Activated naive CD8-positive, alpha-beta T cell treated with anti-CD3 and anti-CD28 coated beads, Interleukin-2, amount 10 ng/mL, durations not matched to agents 7 days and 5 days (primary cell): ENCODE measurements around the gene RPS27. TPM values are rescaled to one million over a fixed set of nuclear protein-coding genes. Genes with fewer than 3 reads are reported as not detected.
"Not testable (repeated sequence)": the region's sequence is repeated elsewhere in the genome, so short reads cannot be mapped to it uniquely, and the experiment has no call there.

Experiments used
- ATAC-seq: fragments of 150-1000 bp; cut with Tn5 transposase; one replicate; pipeline ENCODE4 v1.10.0; 2021; ENCODE audit warnings: low read depth, moderate library complexity
- POLR2A ChIA-PET: fragments of 350-600 bp; sonication (Branson Sonifier 250); formaldehyde crosslinking; loops from one replicate; lab custom pipeline; 2021; ENCODE audit warnings: antibody characterized with exemption; lab: Charles Lee
- DNase-seq: peaks from one replicate; pipeline ENCODE4 v3.0.0; 2021
- H3K27ac Mint-ChIP-seq: one replicate; pipeline ENCODE4 v1.8.0; 2022; ENCODE audit warnings: mild to moderate bottlenecking, mixed read lengths
- H3K27me3 Mint-ChIP-seq: one replicate; pipeline ENCODE4 v1.8.0; 2022; ENCODE audit warnings: mild to moderate bottlenecking, moderate library complexity, mixed read lengths
- H3K36me3 Mint-ChIP-seq: one replicate; pipeline ENCODE4 v1.8.0; 2021; ENCODE audit warnings: mild to moderate bottlenecking, mixed read lengths
- H3K4me1 Mint-ChIP-seq: one replicate; pipeline ENCODE4 v1.8.0; 2021; ENCODE audit warnings: mixed read lengths
- H3K4me3 Mint-ChIP-seq: one replicate; pipeline ENCODE4 v1.8.0; 2022; ENCODE audit warnings: mild to moderate bottlenecking, moderate library complexity, mixed read lengths
- H3K9me3 Mint-ChIP-seq: one replicate; pipeline ENCODE4 v1.8.0; 2021; ENCODE audit warnings: mixed read lengths
- total RNA-seq, 2 experiments: library from RNA; stranded (reverse); gene quantifications; one replicate each; pipeline ENCODE4 v1.2.3, GENCODE V29; 2021

The RPS27 gene
- total RNA-seq, 2 experiments from 2014 or later = 3,346 to 3,734 TPM

GRCh38 chr1:153979091-153979490, 11.5 kb upstream of the RPS27 start:
- Mint-ChIP-seq H3K36me3 (peaks cover 13% of the 10 kb centered on the region), H3K4me1 (peaks cover 40% of the 10 kb centered on the region)
- DNase-seq, ATAC-seq, H3K4me3 Mint-ChIP-seq, H3K27ac Mint-ChIP-seq, H3K9me3 Mint-ChIP-seq, H3K27me3 Mint-ChIP-seq: not testable (repeated sequence)
- POLR2A ChIA-PET = interaction anchor here (1.6 to 5.2 kb wide), 4 partner anchors 11 to 34 kb away, joined by 5 to 100 read pairs (median 31); partner anchors contain the start of genes CREB3L4, CRTC2, DENND4B and RPS27

DNA sequence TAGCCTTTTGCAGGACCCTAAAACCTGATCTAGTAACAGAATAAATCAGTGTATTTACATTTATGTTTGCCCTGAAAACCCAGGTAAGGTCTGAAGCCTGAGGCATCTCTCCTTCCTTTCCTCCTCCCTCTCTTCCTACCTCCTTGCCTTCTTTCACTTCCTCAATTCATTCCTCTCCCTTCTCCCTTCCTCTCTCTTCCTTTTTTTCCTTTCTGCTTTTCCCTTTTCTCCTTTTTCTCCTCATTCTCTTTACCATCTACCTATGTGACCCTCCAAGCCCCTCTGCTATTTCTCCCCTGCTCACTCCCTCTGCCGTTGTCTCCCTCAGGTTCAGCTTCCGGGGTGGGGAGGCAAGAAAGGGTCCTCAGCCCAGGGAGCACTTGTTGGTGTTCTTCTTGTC, 8.8 kb upstream of the RPS27 start:
- not testable (repeated sequence) for H3K27ac Mint-ChIP-seq, H3K4me3 Mint-ChIP-seq, ATAC-seq, H3K27me3 Mint-ChIP-seq, DNase-seq, H3K36me3 Mint-ChIP-seq, H3K9me3 Mint-ChIP-seq
- peaks cover 37% of the 10 kb centered on the region for H3K4me1 Mint-ChIP-seq
- POLR2A ChIA-PET = interaction anchor here (0.8 kb wide), 1 partner anchor 9 kb away, joined by 5 read pairs; the partner anchor contains the start of gene RPS27

DNA sequence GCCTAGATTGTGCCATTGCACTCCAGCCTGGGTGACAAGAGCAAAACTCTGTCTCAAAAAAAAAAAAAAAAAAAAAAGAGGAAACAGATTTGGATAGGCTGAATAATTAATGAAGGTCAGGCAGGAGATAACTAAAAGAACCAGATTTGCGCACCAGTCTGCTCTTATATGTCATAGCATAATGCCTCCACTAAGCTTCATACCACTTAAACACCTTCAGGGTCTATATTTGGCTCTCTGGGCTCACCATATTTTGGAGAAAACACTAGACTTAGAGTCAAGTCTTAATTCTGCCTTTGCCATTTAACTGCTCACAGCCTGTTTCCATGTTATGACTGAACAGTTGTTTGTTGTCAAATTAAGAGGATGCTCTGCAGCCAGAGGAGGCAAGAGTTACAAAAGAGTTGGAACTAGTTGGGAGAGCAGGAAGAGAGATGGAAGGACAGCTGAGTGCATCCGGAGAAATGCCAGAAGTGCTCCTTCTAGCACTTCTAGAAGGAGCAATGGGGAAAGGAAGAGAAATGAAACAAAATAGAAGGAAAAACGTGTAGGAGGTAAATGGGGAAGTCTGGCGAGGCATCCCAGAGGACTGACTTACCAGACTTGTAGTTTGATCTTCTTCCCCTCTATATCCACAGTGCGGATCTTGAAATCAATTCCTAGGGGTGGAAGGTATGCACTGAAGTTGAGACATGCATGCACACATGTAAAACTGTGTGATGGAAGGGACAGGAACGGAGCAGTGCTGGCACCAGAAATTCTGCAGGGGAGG, 6.3 kb upstream of the RPS27 start:
- ATAC-seq = no peak
- POLR2A ChIA-PET = interaction anchor here (0.7 to 3.1 kb wide), 2 partner anchors 17 to 117 kb away, joined by 3 to 25 read pairs; partner anchors contain the start of gene CREB3L4

GRCh38 chr1:153985341-153985912, 5.1 kb upstream of the RPS27 start:
- POLR2A ChIA-PET = interaction anchor here (0.6 to 3.1 kb wide), 8 partner anchors 8 to 352 kb away, joined by 3 to 25 read pairs (median 4); partner anchors contain the start of genes CHTOP, CREB3L4, GATAD2B and JTB
- DNase-seq (no peak), ATAC-seq (no peak)
- H3K9me3 Mint-ChIP-seq = no peaks in the 10 kb centered on the region
- no peaks in the 10 kb centered on the region for H3K36me3 Mint-ChIP-seq
- no peaks in the 10 kb centered on the region for H3K27me3 Mint-ChIP-seq
- H3K27ac Mint-ChIP-seq = peak overlapping the region; percentile 69
- peaks cover 37% of the 10 kb centered on the region for H3K4me1 Mint-ChIP-seq
- H3K4me3 Mint-ChIP-seq = peak overlapping the region; percentile 82

More for the DNA sequence above, 6.3 kb upstream of the RPS27 start:
- no peaks in the 10 kb centered on the region for H3K9me3 Mint-ChIP-seq
- H3K4me1 Mint-ChIP-seq = peaks cover 33% of the 10 kb centered on the region
- no peak overlapping the region for H3K27ac Mint-ChIP-seq
- H3K36me3 Mint-ChIP-seq = no peaks in the 10 kb centered on the region
- H3K27me3 Mint-ChIP-seq = no peaks in the 10 kb centered on the region
- H3K4me3 Mint-ChIP-seq = no peak overlapping the region
- DNase-seq = no peak

- POLR2A ChIA-PET = interaction anchor here (0.6 to 3.1 kb wide), 17 partner anchors 9 to 441 kb away, joined by 3 to 25 read pairs (median 4); partner anchors contain the start of genes CHTOP, CREB3L4, DENND4B and GATAD2B
- Mint-ChIP-seq H3K4me3 (peak within 1 kb of the TSS; percentile 82), H3K27me3 (no peaks in the 10 kb centered on the region), H3K27ac (peak within 1 kb of the TSS; percentile 90), H3K9me3 (no peaks in the 10 kb centered on the region), H3K36me3 (peaks cover under 1% of the 10 kb centered on the region), H3K4me1 (peaks cover 37% of the 10 kb centered on the region)
- ATAC-seq (no peak), DNase-seq (peak; percentile 47)
These were observed 4.4 kb upstream of the RPS27 start, which contains the start of gene RAB13 for GRCh38 chr1:153985941-153986761. Gene RAB13 (minus strand): TSS chr1:153986339. CDS start chr1:153986236, 103 bp downstream.

- Mint-ChIP-seq H3K9me3 (no peaks in the 10 kb centered on the region), H3K36me3 (peaks cover 14% of the 10 kb centered on the region), H3K4me1 (peaks cover 46% of the 10 kb centered on the region), H3K27me3 (no peaks in the 10 kb centered on the region), H3K27ac (peak overlapping the region; percentile 90), H3K4me3 (peak overlapping the region; percentile 82)
- POLR2A ChIA-PET = interaction anchor here (0.5 to 3.1 kb wide), 12 partner anchors 10 to 490 kb away, joined by 3 to 25 read pairs (median 7); partner anchors contain the start of genes CREB3L4, DENND4B, GATAD2B and ILF2
- DNase-seq = no peak
- ATAC-seq = no peak
These were observed 2.9 kb upstream of the RPS27 start for GRCh38 chr1:153987621-153988020.

DNA sequence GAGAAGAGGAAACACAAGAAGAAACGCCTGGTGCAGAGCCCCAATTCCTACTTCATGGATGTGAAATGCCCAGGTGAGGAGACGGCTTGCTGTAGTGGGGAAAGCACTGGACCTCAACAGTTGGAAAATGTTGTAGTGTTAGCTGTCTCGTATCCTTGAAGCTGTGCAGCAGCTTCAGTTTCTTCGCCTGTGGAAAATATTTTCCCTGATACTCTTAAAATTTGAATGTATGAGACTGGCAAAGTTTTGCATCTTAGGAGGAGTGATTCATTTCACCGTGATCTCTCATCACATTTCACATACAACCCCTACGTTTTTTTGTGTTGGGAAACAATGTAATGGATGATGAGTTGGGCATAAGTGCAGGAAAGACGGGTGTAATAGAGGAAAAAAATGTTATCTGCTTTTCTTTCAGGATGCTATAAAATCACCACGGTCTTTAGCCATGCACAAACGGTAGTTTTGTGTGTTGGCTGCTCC, 629 bp downstream of the RPS27 start:
- H3K4me3 Mint-ChIP-seq = peak overlapping the region; percentile 93
- peaks cover 33% of the 10 kb centered on the region for H3K36me3 Mint-ChIP-seq
- H3K27me3 Mint-ChIP-seq = no peaks in the 10 kb centered on the region
- peaks cover 35% of the 10 kb centered on the region for H3K4me1 Mint-ChIP-seq
- no peaks in the 10 kb centered on the region for H3K9me3 Mint-ChIP-seq
- ATAC-seq = no peak
- H3K27ac Mint-ChIP-seq = peak overlapping the region; percentile 98
- POLR2A ChIA-PET = interaction anchor here (0.7 to 3.5 kb wide), 26 partner anchors 9 to 447 kb away, joined by 3 to 29 read pairs (median 6); partner anchors contain the start of genes CHTOP, CREB3L4, DENND4B and HAX1
- no peak for DNase-seq

GRCh38 chr1:153991806-153992205, 1.2 kb downstream of the RPS27 start:
- Mint-ChIP-seq H3K4me1 (peaks cover 30% of the 10 kb centered on the region), H3K36me3 (peaks cover 34% of the 10 kb centered on the region), H3K27ac (peak overlapping the region; percentile 98), H3K27me3 (no peaks in the 10 kb centered on the region), H3K4me3 (peak overlapping the region; percentile 93), H3K9me3 (no peaks in the 10 kb centered on the region)
- POLR2A ChIA-PET = interaction anchor here (0.8 to 3.5 kb wide), 13 partner anchors 15 to 358 kb away, joined by 3 to 29 read pairs (median 9); partner anchors contain the start of genes CHTOP, CREB3L4, DENND4B and INTS3
- ATAC-seq (no peak), DNase-seq (no peak)

DNA sequence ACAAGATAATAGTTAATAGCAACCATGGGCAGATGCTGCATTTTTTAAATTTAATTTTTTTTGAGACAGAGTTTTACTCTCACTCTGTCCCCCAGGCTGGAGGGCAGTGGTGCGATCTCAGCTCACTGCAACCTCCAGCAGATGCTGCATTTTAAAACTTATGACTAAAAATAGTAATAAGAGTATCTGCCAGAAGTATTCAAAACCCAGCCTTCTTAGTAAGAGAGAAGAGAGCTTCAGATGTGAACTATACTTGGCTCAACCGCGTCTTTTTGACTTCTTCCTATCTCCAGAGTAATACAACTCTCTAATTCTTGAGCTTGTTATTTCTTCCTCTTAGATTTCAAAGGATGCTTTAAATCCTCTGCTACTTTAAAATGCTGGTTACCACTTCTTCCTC, 4.6 kb downstream of the RPS27 start:
- H3K9me3 Mint-ChIP-seq = no peaks in the 10 kb centered on the region
- H3K4me3 Mint-ChIP-seq = no peak overlapping the region
- peaks cover 20% of the 10 kb centered on the region for H3K4me1 Mint-ChIP-seq
- DNase-seq = no peak
- POLR2A ChIA-PET = interaction anchor here (0.7 kb wide), 1 partner anchor 104 kb away, joined by 3 read pairs; no protein-coding TSS in a partner anchor
- no peak for ATAC-seq
- H3K27me3 Mint-ChIP-seq = no peaks in the 10 kb centered on the region
- peaks cover 34% of the 10 kb centered on the region for H3K36me3 Mint-ChIP-seq
- H3K27ac Mint-ChIP-seq = no peak overlapping the region

- no peaks in the 10 kb centered on the region for H3K27me3 Mint-ChIP-seq
- no peak for DNase-seq
- no peak for ATAC-seq
- H3K4me3 Mint-ChIP-seq = no peak overlapping the region
- H3K9me3 Mint-ChIP-seq = no peaks in the 10 kb centered on the region
- peaks cover 18% of the 10 kb centered on the region for H3K4me1 Mint-ChIP-seq
- H3K27ac Mint-ChIP-seq = no peak overlapping the region
- POLR2A ChIA-PET = no interaction called here
- H3K36me3 Mint-ChIP-seq = peaks cover 34% of the 10 kb centered on the region
These were observed 5.1 kb downstream of the RPS27 start for GRCh38 chr1:153995640-153996039.

DNA sequence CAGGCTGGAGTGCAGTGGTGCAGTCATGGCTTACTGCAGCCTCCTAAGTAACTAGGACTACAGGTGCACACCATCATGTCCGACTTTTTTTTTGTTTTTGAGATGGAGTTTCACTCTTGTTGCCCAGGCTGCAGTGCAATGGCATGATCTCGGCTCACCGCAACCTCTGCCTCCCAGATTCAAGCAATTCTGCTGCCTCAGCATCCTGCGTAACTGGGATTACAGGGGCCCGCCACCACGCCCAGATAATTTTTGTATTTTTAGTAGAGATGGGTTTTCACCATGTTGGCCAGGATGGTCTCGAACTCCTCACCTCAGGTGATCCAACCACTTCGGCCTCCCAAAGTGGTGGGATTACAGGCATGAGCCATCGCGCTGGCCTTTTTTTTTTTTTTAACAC, 6.3 kb downstream of the RPS27 start:
- DNase-seq, H3K4me3 Mint-ChIP-seq, POLR2A ChIA-PET, H3K9me3 Mint-ChIP-seq, H3K27me3 Mint-ChIP-seq, H3K27ac Mint-ChIP-seq, ATAC-seq: not testable (repeated sequence)
- Mint-ChIP-seq H3K36me3 (peaks cover 26% of the 10 kb centered on the region), H3K4me1 (peaks cover 14% of the 10 kb centered on the region)

DNA sequence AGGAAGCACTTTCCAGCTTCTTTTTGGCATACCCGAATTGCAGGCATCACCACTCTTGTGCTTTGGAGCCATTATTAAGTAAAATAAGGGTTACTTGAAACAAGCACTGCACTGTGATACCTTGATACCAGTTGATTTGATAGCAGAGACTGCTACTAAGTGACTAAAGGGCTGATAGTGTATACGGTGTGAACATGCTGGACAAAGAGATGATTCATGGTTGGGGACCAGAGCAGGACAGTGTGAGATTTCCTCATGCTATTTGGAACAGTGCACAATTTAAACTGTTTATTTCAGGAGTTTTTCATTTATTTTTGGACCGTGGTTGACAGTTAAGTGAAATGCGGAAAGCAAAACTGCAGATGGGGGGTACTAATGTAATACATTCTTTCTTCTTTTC, 9.9 kb downstream of the RPS27 start:
- no peak overlapping the region for H3K27ac Mint-ChIP-seq
- POLR2A ChIA-PET = interaction anchor here (1.5 kb wide), 1 partner anchor 10 kb away, joined by 5 read pairs; the partner anchor contains the start of gene RPS27
- no peaks in the 10 kb centered on the region for H3K27me3 Mint-ChIP-seq
- H3K9me3 Mint-ChIP-seq = no peaks in the 10 kb centered on the region
- DNase-seq (no peak), ATAC-seq (no peak)
- peaks cover under 1% of the 10 kb centered on the region for H3K4me1 Mint-ChIP-seq
- H3K4me3 Mint-ChIP-seq = no peak overlapping the region
- H3K36me3 Mint-ChIP-seq = peaks cover 8% of the 10 kb centered on the region
